Activated CD8-positive, alpha-beta memory T cell treated with anti-CD3 and anti-CD28 coated beads, Interleukin-2, amount 50 U/mL, for 1 hour (primary cell): ENCODE measurements around the gene C1QL2.

Experiments
- DNase-seq: peaks from one replicate; pipeline ENCODE4 v3.0.0-alpha.2; 2020; ENCODE audit errors: extremely low read depth

C1QL2 gene

GRCh38 chr2:119106301-119106897, 52.2 kb downstream of the C1QL2 start:
- no peak for DNase-seq
